ENCODE data around the gene DNAH14. TPM values are rescaled to one million over a fixed set of nuclear protein-coding genes. Genes with fewer than 3 reads are reported as not detected.
A peak's percentile ranks its signal among the peaks of the same experiment; 100 is the strongest.

The DNAH14 gene
- total RNA-seq, 2 donors from 2014 or later: 36.6 to 41.6 TPM

GRCh38 chr1:225428068-225428880 lies 498.8 kb downstream of the DNAH14 start:
- Mint-ChIP-seq H3K27me3 (ENCODE audit: insufficient read depth) (peaks cover 67% of the 10 kb centered on the region), H3K9me3 (peaks cover 21% of the 10 kb centered on the region), H3K27ac (peak overlapping the region; percentile 94), H3K4me3 (peak overlapping the region; percentile 80), H3K4me1 (peaks cover 40% of the 10 kb centered on the region), H3K36me3 (ENCODE audit: low read depth) (no peaks in the 10 kb centered on the region)
- Histone ChIP-seq H3K36me3 (ENCODE audit: control insufficient read depth, insufficient read depth, low read length) (no peaks in the 10 kb centered on the region), H3K4me3 (ENCODE audit: low read length) (peak overlapping the region; percentile 89), H3K27ac (ENCODE audit: low read depth, low read length) (peak overlapping the region; percentile 97), H3K9ac (ENCODE audit: extremely low read depth, low read length, poor library complexity, severe bottlenecking) (peak overlapping the region; percentile 81), H3K27me3 (ENCODE audit: control insufficient read depth, insufficient read depth, low read length, poor library complexity, severe bottlenecking) (peaks cover 5% of the 10 kb centered on the region), H3K9me3 (ENCODE audit: control insufficient read depth, low read length) (peaks cover 7% of the 10 kb centered on the region), H3K4me1 (ENCODE audit: control insufficient read depth, insufficient read depth, low read length) (peaks cover 4% of the 10 kb centered on the region)
- TF ChIP-seq CTCF (conservative IDR thresholded peaks at IDR 0.05): no peak
- 0% methylated on average over 27 to 81 of the region's 81 CpGs for WGBS, 2 experiments (ENCODE audit: insufficient coverage in 1 of 2, insufficient read length in 1 of 2)
- DNase-seq: peak; percentile 96

DNA sequence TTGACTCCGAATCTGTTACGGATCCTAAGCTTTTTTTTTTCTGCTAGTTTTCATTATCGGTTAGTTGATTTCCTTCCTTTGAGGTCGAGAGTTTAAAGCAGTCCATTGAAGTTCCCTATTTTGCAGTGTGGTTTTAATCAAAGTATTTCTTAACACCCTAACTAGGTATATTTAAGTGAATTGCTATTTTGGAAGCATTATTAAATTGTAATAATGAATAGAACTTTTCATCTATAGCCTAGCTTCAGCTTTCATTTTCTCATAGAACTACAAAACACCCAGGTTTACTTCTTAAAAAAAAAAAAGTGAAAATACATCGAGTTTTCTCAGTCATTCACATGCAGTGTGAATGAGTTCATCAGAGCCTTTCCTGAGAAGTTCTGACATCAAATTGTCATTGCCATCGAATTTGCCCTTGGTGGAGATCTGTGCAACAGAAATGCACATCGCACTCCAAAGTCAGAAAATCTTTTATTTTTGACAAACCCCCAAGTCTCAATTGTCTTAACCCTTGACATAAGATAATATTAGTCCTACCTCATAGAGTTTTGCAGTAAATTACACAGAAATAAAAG lies 499.5 kb downstream of the DNAH14 start:
- Histone ChIP-seq H3K4me3 (ENCODE audit: low read length) (peak overlapping the region; percentile 89), H3K9ac (ENCODE audit: extremely low read depth, low read length, poor library complexity, severe bottlenecking) (peak overlapping the region; percentile 81), H3K36me3 (ENCODE audit: control insufficient read depth, insufficient read depth, low read length) (no peaks in the 10 kb centered on the region), H3K27ac (ENCODE audit: low read depth, low read length) (peak overlapping the region; percentile 97), H3K4me1 (ENCODE audit: control insufficient read depth, insufficient read depth, low read length) (peaks cover 4% of the 10 kb centered on the region), H3K9me3 (ENCODE audit: control insufficient read depth, low read length) (peaks cover 7% of the 10 kb centered on the region), H3K27me3 (ENCODE audit: control insufficient read depth, insufficient read depth, low read length, poor library complexity, severe bottlenecking) (peaks cover 5% of the 10 kb centered on the region)
- no peaks in the 10 kb centered on the region for H3K36me3 Mint-ChIP-seq (ENCODE audit: low read depth)
- DNase-seq: no peak
- H3K9me3 Mint-ChIP-seq: peaks cover 21% of the 10 kb centered on the region
- peak overlapping the region; percentile 80 for H3K4me3 Mint-ChIP-seq
- H3K27ac Mint-ChIP-seq: peak overlapping the region; percentile 94
- TF ChIP-seq CTCF (conservative IDR thresholded peaks at IDR 0.05): no peak
- peaks cover 64% of the 10 kb centered on the region for H3K27me3 Mint-ChIP-seq (ENCODE audit: insufficient read depth)
- peaks cover 33% of the 10 kb centered on the region for H3K4me1 Mint-ChIP-seq
- WGBS, 2 experiments (ENCODE audit: insufficient coverage in 1 of 2, insufficient read length in 1 of 2): 12 to 28% methylated on average over 5 to 7 of the region's 7 CpGs

DNA sequence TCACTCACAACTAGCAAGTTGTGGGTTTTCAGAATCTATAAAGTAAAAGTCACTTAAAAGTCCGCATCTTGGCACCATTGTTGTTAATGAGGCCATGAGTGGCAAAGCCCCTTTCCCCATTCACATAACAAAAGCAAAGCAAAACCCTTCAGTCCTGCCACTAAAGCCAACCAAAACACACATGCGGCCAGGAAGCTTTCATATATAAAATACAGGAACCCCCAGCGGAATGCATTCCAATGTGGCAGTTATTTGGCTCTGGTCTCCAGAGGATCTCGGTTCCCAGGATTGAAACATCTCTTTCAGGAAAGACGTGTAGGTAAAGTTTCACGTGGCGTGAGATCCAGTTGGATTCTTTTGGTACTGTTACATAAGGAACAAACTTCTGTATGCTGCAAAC lies 500.8 kb downstream of the DNAH14 start:
- Mint-ChIP-seq H3K4me3 (no peak overlapping the region), H3K27me3 (ENCODE audit: insufficient read depth) (peaks cover 58% of the 10 kb centered on the region), H3K27ac (no peak overlapping the region), H3K36me3 (ENCODE audit: low read depth) (no peaks in the 10 kb centered on the region), H3K9me3 (peaks cover 21% of the 10 kb centered on the region), H3K4me1 (peaks cover 21% of the 10 kb centered on the region)
- Histone ChIP-seq H3K27ac (ENCODE audit: low read depth, low read length) (no peak overlapping the region), H3K4me3 (ENCODE audit: low read length) (no peak overlapping the region), H3K4me1 (ENCODE audit: control insufficient read depth, insufficient read depth, low read length) (no peaks in the 10 kb centered on the region), H3K27me3 (ENCODE audit: control insufficient read depth, insufficient read depth, low read length, poor library complexity, severe bottlenecking) (peaks cover 5% of the 10 kb centered on the region), H3K9me3 (ENCODE audit: control insufficient read depth, low read length) (peaks cover 7% of the 10 kb centered on the region), H3K36me3 (ENCODE audit: control insufficient read depth, insufficient read depth, low read length) (no peaks in the 10 kb centered on the region), H3K9ac (ENCODE audit: extremely low read depth, low read length, poor library complexity, severe bottlenecking) (no peak overlapping the region)
- DNase-seq: no peak
- TF ChIP-seq CTCF (conservative IDR thresholded peaks at IDR 0.05): no peak
- 87 to 89% methylated on average over 7 of the region's 7 CpGs for WGBS, 2 experiments (ENCODE audit: insufficient coverage in 1 of 2, insufficient read length in 1 of 2)
